Fibroblast of lung (primary cell): ENCODE results near the gene MTARC1. TPM values are rescaled to one million over a fixed set of nuclear protein-coding genes. Genes with fewer than 3 reads are reported as not detected.

Experiments
- DNase-seq, 2 donors: peaks; one replicate each; pipeline versions ENCODE4 v3.0.0 to v3.0.0-alpha.2; 2010; ENCODE audit warnings: low read depth in 2 of 2
- H2AFZ ChIP-seq: 2 replicates; pipeline ENCODE4 v1.5.1; 2012; ENCODE audit warnings: low read length, control low read depth, inconsistent platforms
- H3K27ac ChIP-seq: 2 replicates; pipeline ENCODE4 v1.5.1; 2011; ENCODE audit warnings: low read length, control low read depth; ENCODE audit not compliant: insufficient read depth
- H3K27me3 ChIP-seq: 2 replicates; pipeline ENCODE4 v1.5.1; 2011; ENCODE audit warnings: mild to moderate bottlenecking, low read length; ENCODE audit not compliant: control insufficient read depth, insufficient read depth
- H3K36me3 ChIP-seq: 2 replicates; pipeline ENCODE4 v1.5.1; 2011; ENCODE audit warnings: low read length; ENCODE audit not compliant: control insufficient read depth, insufficient read depth
- H3K4me1 ChIP-seq: 2 replicates; pipeline ENCODE4 v1.5.1; 2011; ENCODE audit warnings: low read length; ENCODE audit not compliant: control insufficient read depth, insufficient read depth; ENCODE audit errors: extremely low read depth
- H3K4me2 ChIP-seq: 2 replicates; pipeline ENCODE4 v1.5.1; 2011; ENCODE audit warnings: low read length, control low read depth; ENCODE audit not compliant: insufficient read depth; ENCODE audit errors: extremely low read depth
- H3K4me3 ChIP-seq, 4 experiments: fragments of 200-600 bp in 1 of 4; sonication (generic) in 1 of 4; replicated peaks in 1 of 4; 2 replicates each; pipeline ENCODE4 v1.5.1; 2011 to 2016; ENCODE audit warnings: low read length in 4 of 4, low read depth in 3 of 4, mild to moderate bottlenecking in 3 of 4, control low read depth in 2 of 4, inconsistent platforms in 1 of 4, mixed read lengths in 1 of 4; ENCODE audit not compliant: insufficient read depth in 1 of 4; ENCODE audit errors: control extremely low read depth in 1 of 4
- H3K79me2 ChIP-seq: 2 replicates; pipeline ENCODE4 v1.5.1; 2012; ENCODE audit warnings: mild to moderate bottlenecking, low read length, inconsistent platforms; ENCODE audit not compliant: control insufficient read depth, insufficient read depth
- H3K9ac ChIP-seq: 2 replicates; pipeline ENCODE4 v1.5.1; 2011; ENCODE audit warnings: mild to moderate bottlenecking, low read length, control low read depth; ENCODE audit not compliant: insufficient read depth
- H3K9me3 ChIP-seq: 2 replicates; pipeline ENCODE4 v1.5.1; 2012; ENCODE audit warnings: low read depth, low read length; ENCODE audit not compliant: control insufficient read depth, insufficient read depth
- H4K20me1 ChIP-seq: 2 replicates; pipeline ENCODE4 v1.5.1; 2011; ENCODE audit warnings: low read length; ENCODE audit not compliant: control insufficient read depth, insufficient read depth; ENCODE audit errors: extremely low read depth
- EZH2 ChIP-seq: IDR thresholded peaks from 2 replicates; pipeline ENCODE4 v1.5.1; 2012; ENCODE audit warnings: low read length, control low read depth, mild to moderate bottlenecking; ENCODE audit errors: missing control alignments
- polyA plus RNA-seq, 2 donors: library from polyadenylated mRNA; depleted of rRNA in 1 of 2; stranded (reverse) in 1 of 2; unstranded in 1 of 2; fragments of >200 nt; gene quantifications; 2 replicates each; pipeline ENCODE4 v1.2.1, GENCODE V29; 2011 to 2012; ENCODE audit warnings: missing spikeins in 1 of 2
- total RNA-seq: library from RNA; depleted of rRNA; stranded (reverse); fragments of >200 nt; gene quantifications from 2 replicates; pipeline ENCODE4 v1.2.1, GENCODE V29; 2014
- TF ChIP-seq, protein P1 (sequence below), 2 donors: IDR thresholded peaks in 1 of 2; conservative IDR thresholded peaks in 1 of 2; 1 replicate in 1 of 2; 2 replicates in 1 of 2; pipeline ENCODE4 v1.5.1; 2011 to 2012; ENCODE audit warnings: low read length in 2 of 2, control low read depth in 1 of 2, inconsistent platforms in 1 of 2, low read depth in 1 of 2, mild to moderate bottlenecking in 1 of 2

The MTARC1 gene
- total and polyA plus RNA-seq, 2 donors (not counting 1 experiment from before 2014, with no cell fraction given): 1.8 to 9.6 TPM

- H2AFZ ChIP-seq: peak overlapping the region; percentile 26
- H4K20me1 ChIP-seq: no peaks in the 10 kb centered on the region
- H3K4me3 ChIP-seq: peak overlapping the region in 1 of 4 experiments; percentile 18
- no peak overlapping the region for H3K27ac ChIP-seq
- DNase-seq: no peak
- no peaks in the 10 kb centered on the region for H3K79me2 ChIP-seq
- no peaks in the 10 kb centered on the region for H3K36me3 ChIP-seq
- H3K9ac ChIP-seq: no peak overlapping the region
- H3K4me1 ChIP-seq: peaks cover 4% of the 10 kb centered on the region
- TF ChIP-seq, protein P1, sequence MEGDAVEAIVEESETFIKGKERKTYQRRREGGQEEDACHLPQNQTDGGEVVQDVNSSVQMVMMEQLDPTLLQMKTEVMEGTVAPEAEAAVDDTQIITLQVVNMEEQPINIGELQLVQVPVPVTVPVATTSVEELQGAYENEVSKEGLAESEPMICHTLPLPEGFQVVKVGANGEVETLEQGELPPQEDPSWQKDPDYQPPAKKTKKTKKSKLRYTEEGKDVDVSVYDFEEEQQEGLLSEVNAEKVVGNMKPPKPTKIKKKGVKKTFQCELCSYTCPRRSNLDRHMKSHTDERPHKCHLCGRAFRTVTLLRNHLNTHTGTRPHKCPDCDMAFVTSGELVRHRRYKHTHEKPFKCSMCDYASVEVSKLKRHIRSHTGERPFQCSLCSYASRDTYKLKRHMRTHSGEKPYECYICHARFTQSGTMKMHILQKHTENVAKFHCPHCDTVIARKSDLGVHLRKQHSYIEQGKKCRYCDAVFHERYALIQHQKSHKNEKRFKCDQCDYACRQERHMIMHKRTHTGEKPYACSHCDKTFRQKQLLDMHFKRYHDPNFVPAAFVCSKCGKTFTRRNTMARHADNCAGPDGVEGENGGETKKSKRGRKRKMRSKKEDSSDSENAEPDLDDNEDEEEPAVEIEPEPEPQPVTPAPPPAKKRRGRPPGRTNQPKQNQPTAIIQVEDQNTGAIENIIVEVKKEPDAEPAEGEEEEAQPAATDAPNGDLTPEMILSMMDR (conservative IDR thresholded peaks at IDR 0.05 in 1 of 2, IDR thresholded peaks at IDR 0.05 in 1 of 2; ENCODE audit: low read depth in 1 of 2, low read length in 2 of 2): no peak
- TF ChIP-seq EZH2: no peak
- no peak overlapping the region for H3K4me2 ChIP-seq
- H3K27me3 ChIP-seq: no peaks in the 10 kb centered on the region
- H3K9me3 ChIP-seq: no peaks in the 10 kb centered on the region
These were observed 18.5 kb upstream of the MTARC1 start for GRCh38 chr1:220768126-220768601.

- no peak overlapping the region for H3K4me3 ChIP-seq
- TF ChIP-seq, protein P1 (conservative IDR thresholded peaks at IDR 0.05 in 1 of 2, IDR thresholded peaks at IDR 0.05 in 1 of 2; ENCODE audit: low read depth in 1 of 2, low read length in 2 of 2): no peak
- TF ChIP-seq EZH2: no peak
- no peaks in the 10 kb centered on the region for H3K79me2 ChIP-seq
- peaks cover 4% of the 10 kb centered on the region for H3K4me1 ChIP-seq
- no peak overlapping the region for H3K9ac ChIP-seq
- no peaks in the 10 kb centered on the region for H3K9me3 ChIP-seq
- H3K4me2 ChIP-seq: no peak overlapping the region
- no peak overlapping the region for H3K27ac ChIP-seq
- no peaks in the 10 kb centered on the region for H3K27me3 ChIP-seq
- DNase-seq: no peak
- H4K20me1 ChIP-seq: no peaks in the 10 kb centered on the region
- H3K36me3 ChIP-seq: no peaks in the 10 kb centered on the region
- H2AFZ ChIP-seq: no peak overlapping the region
These were observed 17.5 kb upstream of the MTARC1 start for GRCh38 chr1:220769205-220769604.

DNA sequence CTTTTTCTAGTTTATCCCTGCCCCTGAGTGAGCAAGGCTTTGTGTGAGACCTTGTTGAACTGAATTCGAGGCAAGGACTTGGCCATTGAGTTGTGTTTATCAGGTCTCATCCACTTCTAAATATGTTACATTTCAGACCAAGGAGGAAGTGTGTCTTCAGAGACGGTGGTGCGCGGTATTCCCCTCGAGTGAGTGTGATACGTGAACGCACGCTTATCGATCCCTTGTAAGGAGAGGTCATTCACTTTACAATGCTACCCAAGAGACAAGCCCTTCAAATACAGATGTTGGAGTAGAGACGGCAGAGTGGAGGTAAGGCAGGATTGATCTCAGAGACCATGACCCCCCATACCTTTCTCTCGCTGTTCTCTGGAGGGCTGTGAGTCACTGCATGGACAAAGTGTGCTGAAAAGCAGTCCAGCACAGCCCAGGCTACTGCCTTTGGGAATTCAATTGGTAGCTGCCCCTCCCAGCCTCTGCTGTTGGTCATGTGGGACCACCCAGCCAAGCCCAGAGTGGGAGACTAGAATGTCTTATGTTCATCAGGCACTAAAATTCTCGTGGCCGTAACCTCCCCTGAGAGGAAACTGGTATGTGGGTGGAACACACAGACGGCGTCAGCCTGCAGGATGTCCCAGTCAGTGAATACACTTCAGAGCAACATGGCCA, 16.3 kb upstream of the MTARC1 start:
- Histone ChIP-seq H3K27ac (no peak overlapping the region), H3K4me3 (no peak overlapping the region)
- TF ChIP-seq EZH2: no peak
- TF ChIP-seq, protein P1 (conservative IDR thresholded peaks at IDR 0.05 in 1 of 2, IDR thresholded peaks at IDR 0.05 in 1 of 2; ENCODE audit: low read depth in 1 of 2, low read length in 2 of 2): no peak

More for the DNA sequence above, 16.3 kb upstream of the MTARC1 start:
- no peaks in the 10 kb centered on the region for H3K79me2 ChIP-seq
- H3K27me3 ChIP-seq: no peaks in the 10 kb centered on the region
- H3K36me3 ChIP-seq: no peaks in the 10 kb centered on the region
- no peak overlapping the region for H2AFZ ChIP-seq
- H3K4me2 ChIP-seq: no peak overlapping the region
- H4K20me1 ChIP-seq: no peaks in the 10 kb centered on the region
- DNase-seq: no peak
- H3K9ac ChIP-seq: no peak overlapping the region
- H3K4me1 ChIP-seq: peaks cover 4% of the 10 kb centered on the region
- no peaks in the 10 kb centered on the region for H3K9me3 ChIP-seq
